ENCODE results near the gene RHEB. TPM values are rescaled to one million over a fixed set of nuclear protein-coding genes. Genes with fewer than 3 reads are reported as not detected.
"Not testable (repeated sequence)": the region's sequence is repeated elsewhere in the genome, so short reads cannot be mapped to it uniquely, and the experiment has no call there.

RHEB gene
- total RNA-seq, 1 donor from 2014 or later: 143 TPM

DNA sequence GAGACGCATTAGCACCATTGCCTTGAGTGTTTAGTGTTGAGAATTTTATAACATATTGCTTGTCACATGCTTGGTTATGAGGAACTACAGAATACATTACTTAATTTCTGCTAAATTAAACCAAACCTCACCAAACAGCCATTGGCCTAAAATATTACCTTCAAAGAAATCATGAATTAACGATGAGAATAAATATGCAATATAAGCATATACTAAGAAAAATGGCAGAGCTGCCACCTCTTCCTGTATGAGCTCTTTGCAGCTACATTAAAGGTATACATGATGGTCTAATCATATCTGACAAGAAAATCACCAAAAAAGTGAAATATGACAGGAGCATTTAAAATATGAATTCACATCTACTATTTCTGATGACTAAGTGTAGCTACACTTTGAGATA is 5.2 kb upstream of the RHEB start:
- Mint-ChIP-seq H3K36me3 (ENCODE audit: low read depth, unreplicated experiment) (no peaks in the 10 kb centered on the region), H3K27me3 (ENCODE audit: low read depth, unreplicated experiment) (no peaks in the 10 kb centered on the region), H3K27ac (ENCODE audit: unreplicated experiment) (no peak overlapping the region), H3K9me3 (ENCODE audit: unreplicated experiment) (peaks cover 2% of the 10 kb centered on the region), H3K4me3 (ENCODE audit: unreplicated experiment) (no peak overlapping the region), H3K4me1 (ENCODE audit: low read depth, unreplicated experiment) (no peaks in the 10 kb centered on the region)
- H4K20me1 ChIP-seq (ENCODE audit: insufficient read depth, low read length): no peaks in the 10 kb centered on the region
- H3K27me3 ChIP-seq (ENCODE audit: insufficient read depth, low read length): no peaks in the 10 kb centered on the region
- no peak for FAIRE-seq
- H3K4me2 ChIP-seq (ENCODE audit: low read length): no peak overlapping the region
- no peak overlapping the region for H3K4me3 ChIP-seq (ENCODE audit: insufficient read depth, low read depth, low read length)
- no peak for TF ChIP-seq EZH2 (IDR thresholded peaks at IDR 0.05; ENCODE audit: insufficient read depth, low read length)
- TF ChIP-seq, protein P1, sequence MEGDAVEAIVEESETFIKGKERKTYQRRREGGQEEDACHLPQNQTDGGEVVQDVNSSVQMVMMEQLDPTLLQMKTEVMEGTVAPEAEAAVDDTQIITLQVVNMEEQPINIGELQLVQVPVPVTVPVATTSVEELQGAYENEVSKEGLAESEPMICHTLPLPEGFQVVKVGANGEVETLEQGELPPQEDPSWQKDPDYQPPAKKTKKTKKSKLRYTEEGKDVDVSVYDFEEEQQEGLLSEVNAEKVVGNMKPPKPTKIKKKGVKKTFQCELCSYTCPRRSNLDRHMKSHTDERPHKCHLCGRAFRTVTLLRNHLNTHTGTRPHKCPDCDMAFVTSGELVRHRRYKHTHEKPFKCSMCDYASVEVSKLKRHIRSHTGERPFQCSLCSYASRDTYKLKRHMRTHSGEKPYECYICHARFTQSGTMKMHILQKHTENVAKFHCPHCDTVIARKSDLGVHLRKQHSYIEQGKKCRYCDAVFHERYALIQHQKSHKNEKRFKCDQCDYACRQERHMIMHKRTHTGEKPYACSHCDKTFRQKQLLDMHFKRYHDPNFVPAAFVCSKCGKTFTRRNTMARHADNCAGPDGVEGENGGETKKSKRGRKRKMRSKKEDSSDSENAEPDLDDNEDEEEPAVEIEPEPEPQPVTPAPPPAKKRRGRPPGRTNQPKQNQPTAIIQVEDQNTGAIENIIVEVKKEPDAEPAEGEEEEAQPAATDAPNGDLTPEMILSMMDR (IDR thresholded peaks at IDR 0.05; ENCODE audit: insufficient read depth, low read depth, low read length): no peak
- H3K4me1 ChIP-seq (ENCODE audit: insufficient read depth, low read length): peaks cover 6% of the 10 kb centered on the region
- H3K9ac ChIP-seq (ENCODE audit: low read length): no peak overlapping the region
- H3K9me3 ChIP-seq (ENCODE audit: insufficient read depth, low read depth, low read length): no peaks in the 10 kb centered on the region
- H2AFZ ChIP-seq (ENCODE audit: low read depth, low read length): no peak overlapping the region
- no peaks in the 10 kb centered on the region for H3K79me2 ChIP-seq (ENCODE audit: insufficient read depth, low read length)
- no peak for DNase-seq (ENCODE audit: low read depth)
- H3K27ac ChIP-seq (ENCODE audit: low read depth, low read length): no peak overlapping the region
- no peaks in the 10 kb centered on the region for H3K36me3 ChIP-seq (ENCODE audit: insufficient read depth, low read length)

DNA sequence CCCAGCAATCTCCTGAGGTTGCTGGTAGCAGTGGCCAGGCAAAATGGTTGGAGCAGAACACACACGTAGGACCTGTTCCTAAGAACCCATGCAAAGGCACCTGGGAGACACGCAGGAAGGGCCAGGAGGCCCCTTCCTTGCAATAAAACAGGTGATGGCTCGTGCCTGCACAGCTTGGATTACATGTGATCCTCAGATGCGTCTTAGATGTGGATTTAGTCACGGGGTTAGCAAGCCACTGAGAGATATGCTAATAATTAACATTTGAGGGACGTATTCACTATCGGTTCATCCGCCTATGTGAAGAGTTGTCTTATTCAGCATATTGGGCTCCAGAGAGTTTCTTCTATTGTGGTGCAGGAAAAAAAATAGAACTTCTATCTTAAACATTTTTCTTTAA is 4.6 kb upstream of the RHEB start:
- Histone ChIP-seq H3K27ac (ENCODE audit: low read depth, low read length) (no peak overlapping the region), H3K9ac (ENCODE audit: low read length) (no peak overlapping the region), H3K27me3 (ENCODE audit: insufficient read depth, low read length) (no peaks in the 10 kb centered on the region), H3K4me3 (ENCODE audit: insufficient read depth, low read depth, low read length) (no peak overlapping the region), H3K9me3 (ENCODE audit: insufficient read depth, low read depth, low read length) (no peaks in the 10 kb centered on the region), H4K20me1 (ENCODE audit: insufficient read depth, low read length) (no peaks in the 10 kb centered on the region), H3K36me3 (ENCODE audit: insufficient read depth, low read length) (no peaks in the 10 kb centered on the region), H3K79me2 (ENCODE audit: insufficient read depth, low read length) (no peaks in the 10 kb centered on the region), H3K4me2 (ENCODE audit: low read length) (no peak overlapping the region), H3K4me1 (ENCODE audit: insufficient read depth, low read length) (peaks cover 6% of the 10 kb centered on the region), H2AFZ (ENCODE audit: low read depth, low read length) (no peak overlapping the region)
- TF ChIP-seq EZH2 (IDR thresholded peaks at IDR 0.05; ENCODE audit: insufficient read depth, low read length): no peak
- TF ChIP-seq, protein P1 (IDR thresholded peaks at IDR 0.05; ENCODE audit: insufficient read depth, low read depth, low read length): no peak
- DNase-seq (ENCODE audit: low read depth): no peak
- no peak overlapping the region for H3K27ac Mint-ChIP-seq (ENCODE audit: unreplicated experiment)
- no peak for FAIRE-seq
- H3K36me3 Mint-ChIP-seq (ENCODE audit: low read depth, unreplicated experiment): no peaks in the 10 kb centered on the region
- no peak overlapping the region for H3K4me3 Mint-ChIP-seq (ENCODE audit: unreplicated experiment)
- no peaks in the 10 kb centered on the region for H3K9me3 Mint-ChIP-seq (ENCODE audit: unreplicated experiment)
- no peaks in the 10 kb centered on the region for H3K4me1 Mint-ChIP-seq (ENCODE audit: low read depth, unreplicated experiment)
- H3K27me3 Mint-ChIP-seq (ENCODE audit: low read depth, unreplicated experiment): no peaks in the 10 kb centered on the region

DNA sequence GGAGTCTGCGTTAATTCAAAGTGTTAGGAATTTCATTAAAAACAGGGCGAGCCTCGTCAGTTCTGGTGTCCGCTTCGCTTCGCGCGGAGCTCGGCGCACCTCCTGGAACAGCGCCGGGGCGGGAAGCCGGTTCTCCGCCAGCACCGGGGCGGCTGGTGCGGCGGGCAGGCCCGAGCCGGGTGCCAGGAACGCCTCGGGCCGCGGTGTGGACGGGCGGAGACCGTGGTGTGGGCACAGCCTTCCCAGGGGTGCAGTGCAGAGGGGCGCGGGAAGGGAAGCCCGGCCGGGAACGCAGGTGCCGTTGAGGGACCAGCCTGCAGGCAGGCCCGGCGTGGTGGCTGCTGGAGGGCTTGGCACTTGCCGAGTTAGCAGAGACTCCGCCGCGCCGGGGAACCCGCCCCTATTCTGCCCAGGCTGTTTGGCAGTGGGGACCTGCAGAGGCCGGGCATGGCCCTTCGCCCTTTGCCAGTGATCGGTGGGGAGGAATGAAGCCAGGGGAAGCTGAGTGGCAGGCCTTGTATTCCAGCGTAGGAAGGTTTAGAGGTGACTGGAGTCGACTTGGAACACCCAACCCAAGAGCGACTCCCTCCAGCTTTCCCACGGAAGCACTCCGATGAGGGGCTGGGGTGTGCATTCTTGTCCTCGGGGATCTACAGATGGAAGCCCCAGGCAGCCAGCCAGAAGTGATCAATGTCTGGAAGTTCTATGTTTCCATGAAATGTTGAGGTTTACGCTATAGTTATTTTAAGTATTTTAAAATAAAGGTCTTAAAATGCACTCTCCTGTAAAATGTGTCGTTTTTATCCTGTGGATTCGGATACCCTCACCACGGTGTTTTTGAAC is 945 bp upstream of the RHEB start:
- H4K20me1 ChIP-seq (ENCODE audit: insufficient read depth, low read length): peaks cover 32% of the 10 kb centered on the region
- peak overlapping the region; percentile 87 for H3K27ac Mint-ChIP-seq (ENCODE audit: unreplicated experiment)
- H3K9me3 ChIP-seq (ENCODE audit: insufficient read depth, low read depth, low read length): no peaks in the 10 kb centered on the region
- peak overlapping the region; percentile 52 for H3K4me3 ChIP-seq (ENCODE audit: insufficient read depth, low read depth, low read length)
- peak overlapping the region; percentile 85 for H3K27ac ChIP-seq (ENCODE audit: low read depth, low read length)
- H3K27me3 ChIP-seq (ENCODE audit: insufficient read depth, low read length): no peaks in the 10 kb centered on the region
- H2AFZ ChIP-seq (ENCODE audit: low read depth, low read length): peak overlapping the region; percentile 87
- H3K36me3 ChIP-seq (ENCODE audit: insufficient read depth, low read length): no peaks in the 10 kb centered on the region
- peaks cover 17% of the 10 kb centered on the region for H3K4me1 ChIP-seq (ENCODE audit: insufficient read depth, low read length)
- H3K4me3 Mint-ChIP-seq (ENCODE audit: unreplicated experiment): peak overlapping the region; percentile 88
- no peaks in the 10 kb centered on the region for H3K36me3 Mint-ChIP-seq (ENCODE audit: low read depth, unreplicated experiment)
- peak overlapping the region; percentile 82 for H3K4me2 ChIP-seq (ENCODE audit: low read length)
- peaks cover 11% of the 10 kb centered on the region for H3K4me1 Mint-ChIP-seq (ENCODE audit: low read depth, unreplicated experiment)
- H3K9me3 Mint-ChIP-seq (ENCODE audit: unreplicated experiment): no peaks in the 10 kb centered on the region
- peak overlapping the region; percentile 82 for H3K9ac ChIP-seq (ENCODE audit: low read length)
- FAIRE-seq (no peak), DNase-seq (ENCODE audit: low read depth) (no peak)
- H3K79me2 ChIP-seq (ENCODE audit: insufficient read depth, low read length): peaks cover 37% of the 10 kb centered on the region
- TF ChIP-seq, protein P1 (IDR thresholded peaks at IDR 0.05; ENCODE audit: insufficient read depth, low read depth, low read length): no peak
- TF ChIP-seq EZH2 (IDR thresholded peaks at IDR 0.05; ENCODE audit: insufficient read depth, low read length): no peak
- no peaks in the 10 kb centered on the region for H3K27me3 Mint-ChIP-seq (ENCODE audit: low read depth, unreplicated experiment)

GRCh38 chr7:151518947-151519764 is 539 bp downstream of the RHEB start:
- Histone ChIP-seq H3K4me3 (ENCODE audit: insufficient read depth, low read depth, low read length) (peak overlapping the region; percentile 92), H3K9ac (ENCODE audit: low read length) (peak overlapping the region; percentile 95), H3K4me2 (ENCODE audit: low read length) (peak overlapping the region; percentile 89), H3K79me2 (ENCODE audit: insufficient read depth, low read length) (peaks cover 51% of the 10 kb centered on the region), H4K20me1 (ENCODE audit: insufficient read depth, low read length) (peaks cover 47% of the 10 kb centered on the region), H3K27ac (ENCODE audit: low read depth, low read length) (peak overlapping the region; percentile 88), H3K4me1 (ENCODE audit: insufficient read depth, low read length) (peaks cover 17% of the 10 kb centered on the region)
- FAIRE-seq; H3K9me3 Mint-ChIP-seq (ENCODE audit: unreplicated experiment); H2AFZ ChIP-seq (ENCODE audit: low read depth, low read length); H3K36me3 ChIP-seq (ENCODE audit: insufficient read depth, low read length); H3K27me3 Mint-ChIP-seq (ENCODE audit: low read depth, unreplicated experiment); H3K36me3 Mint-ChIP-seq (ENCODE audit: low read depth, unreplicated experiment); H3K9me3 ChIP-seq (ENCODE audit: insufficient read depth, low read depth, low read length); H3K27me3 ChIP-seq (ENCODE audit: insufficient read depth, low read length); DNase-seq (ENCODE audit: low read depth): not testable (repeated sequence)
- Mint-ChIP-seq H3K4me3 (ENCODE audit: unreplicated experiment) (peak overlapping the region; percentile 100), H3K4me1 (ENCODE audit: low read depth, unreplicated experiment) (peaks cover 14% of the 10 kb centered on the region), H3K27ac (ENCODE audit: unreplicated experiment) (peak overlapping the region; percentile 95)

Measured in astrocyte (in vitro differentiated cells and primary cell).